ENCODE data around the gene SARS1. TPM values are rescaled to one million over a fixed set of nuclear protein-coding genes. Genes with fewer than 3 reads are reported as not detected.

The SARS1 gene
- total and polyA plus RNA-seq, 2 of the 8 experiments (the other 6 are each of a cell fraction or from before 2014, with no cell fraction given): 83.1 to 146 TPM

GRCh38 chr1:109282952-109283747 is 69.4 kb downstream of the SARS1 start, which contains the start of gene PSRC1:
TSS of gene PSRC1 (minus strand) at chr1:109283145.
- H3K27ac ChIP-seq (ENCODE audit: low read depth, low read length): peak within 1 kb of the TSS; percentile 87
- POLR2A ChIA-PET (ENCODE audit: partially characterized antibody): interaction anchor here (0.8 to 2.3 kb wide), 17 partner anchors 9 to 536 kb away, joined by 3 to 18 read pairs (median 4); partner anchors contain the start of genes MYBPHL, SARS1, SORT1 and STXBP3
- peak in 1 of 2 experiments; percentile 74; a peak in 1 of 4 replicates for TF ChIP-seq HDAC2 (IDR thresholded peaks at IDR 0.05; ENCODE audit: borderline replicate concordance in 1 of 2, low read depth in 2 of 2, low read length in 2 of 2)
- TF ChIP-seq PHF8 (conservative IDR thresholded peaks at IDR 0.05; ENCODE audit: low read depth, low read length): peak; percentile 86
- TF ChIP-seq POLR2A (IDR thresholded peaks at IDR 0.05; ENCODE audit: control extremely low read depth in 1 of 2, low read depth in 2 of 2, low read length in 2 of 2): peak; percentile 81 to 88; a peak in 2 of 3 replicates
- TF ChIP-seq HDAC6 (IDR thresholded peaks at IDR 0.05; ENCODE audit: low read depth, low read length): no peak
- no peak for TF ChIP-seq EGR1 (IDR thresholded peaks at IDR 0.05; ENCODE audit: borderline replicate concordance, low read depth, low read length)
- no peak; the same call in 1 of the 2 replicates for TF ChIP-seq YY1 (IDR thresholded peaks at IDR 0.05; ENCODE audit: low read depth, low read length)
- TF ChIP-seq ASH2L (IDR thresholded peaks at IDR 0.05; ENCODE audit: low read length): peak; percentile 68
- TF ChIP-seq CBX5 (IDR thresholded peaks at IDR 0.05; ENCODE audit: low read depth, low read length): no peak
- TF ChIP-seq GABPA (IDR thresholded peaks at IDR 0.05; ENCODE audit: borderline replicate concordance, insufficient read depth, low read length): peak; percentile 76; the same call in 1 of the 2 replicates
- TF ChIP-seq CEBPB (IDR thresholded peaks at IDR 0.05; ENCODE audit: low read depth, low read length): no peak
- no peak for TF ChIP-seq CHD2 (IDR thresholded peaks at IDR 0.05; ENCODE audit: low read length)
- TF ChIP-seq SP1 (IDR thresholded peaks at IDR 0.05; ENCODE audit: low read depth, low read length): peak; percentile 34; the same call in 1 of the 2 replicates

More at GRCh38 chr1:109282952-109283747, 69.4 kb downstream of the SARS1 start, which contains the start of gene PSRC1:
- Histone ChIP-seq H3K27me3 (replicated peaks in 1 of 4; ENCODE audit: control insufficient read depth in 3 of 4, extremely low read depth in 1 of 4, insufficient read depth in 3 of 4, low read length in 3 of 4) (no peaks in the 10 kb centered on the region), H2BK20ac (ENCODE audit: low read length) (no peak within 1 kb of the TSS), H4K20me1 (replicated peaks in 1 of 2; ENCODE audit: control insufficient read depth in 1 of 2, insufficient read depth in 2 of 2, low read length in 2 of 2) (no peaks in the 10 kb centered on the region), H2BK120ac (replicated peaks; ENCODE audit: low read depth, low read length) (peak within 1 kb of the TSS; percentile 21), H4K8ac (ENCODE audit: extremely low read depth, insufficient read depth, low read length) (peak within 1 kb of the TSS; percentile 82), H3K4me3 (ENCODE audit: extremely low read depth in 1 of 4, insufficient read depth in 2 of 4, low read depth in 3 of 4, low read length in 4 of 4) (peak within 1 kb of the TSS; percentile 54 to 95 (median 86)), H3K56ac (replicated peaks; ENCODE audit: insufficient read length, low read depth, low read length) (peak within 1 kb of the TSS; percentile 7), H3K79me2 (ENCODE audit: control insufficient read depth in 1 of 2, insufficient read depth in 2 of 2, low read length in 2 of 2) (peaks cover 0 to 16% of the 10 kb centered on the region in 2 experiments; a peak in 3 of 4 replicates), H3K4ac (replicated peaks; ENCODE audit: insufficient read length, low read depth, low read length) (peak within 1 kb of the TSS; percentile 69), H2BK12ac (ENCODE audit: low read depth, low read length) (peak within 1 kb of the TSS; percentile 60; the same call in 1 of the 2 replicates), H3K79me1 (ENCODE audit: low read depth, low read length) (peaks cover 7% of the 10 kb centered on the region), H2AK5ac (ENCODE audit: low read depth, low read length) (peak within 1 kb of the TSS; percentile 70; the same call in 1 of the 2 replicates), H3K23me2 (ENCODE audit: low read depth, low read length) (peaks cover 12% of the 10 kb centered on the region), H3K9ac (replicated peaks in 1 of 4; ENCODE audit: extremely low read depth in 1 of 4, low read depth in 3 of 4, low read length in 3 of 4) (peak within 1 kb of the TSS; percentile 55 to 81 (median 67)), H4K91ac (replicated peaks; ENCODE audit: insufficient read length, low read length) (peak within 1 kb of the TSS; percentile 78), H2BK15ac (ENCODE audit: low read length) (0 out of 2 replicates have a peak within 1 kb of the TSS, but pooled peaks have one; percentile 76), H4K5ac (ENCODE audit: insufficient read length, low read depth, low read length) (peak within 1 kb of the TSS; percentile 91), H2BK5ac (ENCODE audit: low read depth, low read length) (peak within 1 kb of the TSS; percentile 90), H3K9me3 (ENCODE audit: insufficient read depth in 2 of 2, low read depth in 1 of 2, low read length in 1 of 2) (no peaks in the 10 kb centered on the region), H2AFZ (ENCODE audit: low read length) (peak within 1 kb of the TSS; percentile 80; the same call in 1 of the 2 replicates), H3K18ac (ENCODE audit: extremely low read depth, low read length) (peak within 1 kb of the TSS; percentile 88), H3K4me1 (replicated peaks in 1 of 4; ENCODE audit: control insufficient read depth in 3 of 4, insufficient read depth in 4 of 4, low read length in 3 of 4) (peaks cover 8 to 11% (median 10%) of the 10 kb centered on the region in 4 experiments), H3K4me2 (ENCODE audit: insufficient read depth in 1 of 2, low read depth in 2 of 2, low read length in 2 of 2) (peak within 1 kb of the TSS; percentile 84 to 91), H3K23ac (ENCODE audit: insufficient read length) (no peak within 1 kb of the TSS), H3K14ac (ENCODE audit: insufficient read length) (no peak within 1 kb of the TSS), H3K36me3 (ENCODE audit: control insufficient read depth in 2 of 4, insufficient read depth in 4 of 4, low read length in 3 of 4) (peaks cover 10 to 22% (median 16%) of the 10 kb centered on the region in 4 experiments; a peak in 6 of 8 replicates)
- DNase-seq (ENCODE audit: low read depth in 1 of 2, low spot score in 2 of 2) (peak; percentile 81 to 96), FAIRE-seq (no peak)
- CTCF ChIA-PET (ENCODE audit: partially characterized antibody): interaction anchor here (0.6 to 3.0 kb wide), 12 partner anchors 18 to 337 kb away, joined by 3 to 30 read pairs (median 4); partner anchors contain the start of genes CYB561D1 and SORT1
- WGBS, 2 experiments (ENCODE audit: extremely low coverage in 1 of 2, insufficient coverage in 1 of 2, insufficient read length in 1 of 2, insufficient replicate concordance in 2 of 2, low coverage in 1 of 2, low lambda C conversion rate in 2 of 2, missing lambda C conversion rate in 1 of 2): 4% methylated on average over 50 of the region's 56 CpGs; no CpG with 5 or more reads in 1 of the 2 experiments
